ENCODE measurements around the gene SPINK1.

GRCh38 chr5:147851578-147851977 is 20.1 kb upstream of the SPINK1 start:
- TF ChIP-seq, protein P1, sequence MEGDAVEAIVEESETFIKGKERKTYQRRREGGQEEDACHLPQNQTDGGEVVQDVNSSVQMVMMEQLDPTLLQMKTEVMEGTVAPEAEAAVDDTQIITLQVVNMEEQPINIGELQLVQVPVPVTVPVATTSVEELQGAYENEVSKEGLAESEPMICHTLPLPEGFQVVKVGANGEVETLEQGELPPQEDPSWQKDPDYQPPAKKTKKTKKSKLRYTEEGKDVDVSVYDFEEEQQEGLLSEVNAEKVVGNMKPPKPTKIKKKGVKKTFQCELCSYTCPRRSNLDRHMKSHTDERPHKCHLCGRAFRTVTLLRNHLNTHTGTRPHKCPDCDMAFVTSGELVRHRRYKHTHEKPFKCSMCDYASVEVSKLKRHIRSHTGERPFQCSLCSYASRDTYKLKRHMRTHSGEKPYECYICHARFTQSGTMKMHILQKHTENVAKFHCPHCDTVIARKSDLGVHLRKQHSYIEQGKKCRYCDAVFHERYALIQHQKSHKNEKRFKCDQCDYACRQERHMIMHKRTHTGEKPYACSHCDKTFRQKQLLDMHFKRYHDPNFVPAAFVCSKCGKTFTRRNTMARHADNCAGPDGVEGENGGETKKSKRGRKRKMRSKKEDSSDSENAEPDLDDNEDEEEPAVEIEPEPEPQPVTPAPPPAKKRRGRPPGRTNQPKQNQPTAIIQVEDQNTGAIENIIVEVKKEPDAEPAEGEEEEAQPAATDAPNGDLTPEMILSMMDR (IDR thresholded peaks at IDR 0.05; ENCODE audit: low read depth, low read length) = no peak
- TF ChIP-seq EZH2phosphoT487 (IDR thresholded peaks at IDR 0.05; ENCODE audit: low read depth) = no peak

Data from OCI-LY3 (cell line).